ENCODE measurements around the gene CCDC116.

CCDC116 gene

GRCh38 chr22:21682385-21683175 lies 50.0 kb downstream of the CCDC116 start:
- no peak for TF ChIP-seq SIN3A (IDR thresholded peaks at IDR 0.05; ENCODE audit: borderline replicate concordance, insufficient read depth, low read length)
- no peak for TF ChIP-seq TAF1 (IDR thresholded peaks at IDR 0.05; ENCODE audit: borderline replicate concordance, insufficient read depth, low read length)
- no peak for TF ChIP-seq POLR2AphosphoS5 (IDR thresholded peaks at IDR 0.05; ENCODE audit: low read depth, low read length)
- TF ChIP-seq REST (IDR thresholded peaks at IDR 0.05; ENCODE audit: insufficient read depth in 1 of 2, low read depth in 2 of 2, low read length in 2 of 2), result no peak
- no peak for TF ChIP-seq FOXP2 (optimal IDR thresholded peaks at IDR 0.05; ENCODE audit: borderline replicate concordance, extremely low read depth, extremely low read length, insufficient read depth)

GRCh38 chr22:21683401-21683811 lies 50.8 kb downstream of the CCDC116 start:
- no peak for TF ChIP-seq TAF1 (IDR thresholded peaks at IDR 0.05; ENCODE audit: borderline replicate concordance, insufficient read depth, low read length)
- TF ChIP-seq POLR2AphosphoS5 (IDR thresholded peaks at IDR 0.05; ENCODE audit: low read depth, low read length), result no peak
- TF ChIP-seq REST (IDR thresholded peaks at IDR 0.05; ENCODE audit: insufficient read depth in 1 of 2, low read depth in 2 of 2, low read length in 2 of 2), result no peak
- no peak for TF ChIP-seq SIN3A (IDR thresholded peaks at IDR 0.05; ENCODE audit: borderline replicate concordance, insufficient read depth, low read length)
- TF ChIP-seq FOXP2 (optimal IDR thresholded peaks at IDR 0.05; ENCODE audit: borderline replicate concordance, extremely low read depth, extremely low read length, insufficient read depth), result no peak

- no peak for TF ChIP-seq POLR2AphosphoS5 (IDR thresholded peaks at IDR 0.05; ENCODE audit: low read depth, low read length)
- no peak for TF ChIP-seq FOXP2 (optimal IDR thresholded peaks at IDR 0.05; ENCODE audit: borderline replicate concordance, extremely low read depth, extremely low read length, insufficient read depth)
- no peak for TF ChIP-seq TAF1 (IDR thresholded peaks at IDR 0.05; ENCODE audit: borderline replicate concordance, insufficient read depth, low read length)
- TF ChIP-seq REST (IDR thresholded peaks at IDR 0.05; ENCODE audit: insufficient read depth in 1 of 2, low read depth in 2 of 2, low read length in 2 of 2), result no peak
Measured at GRCh38 chr22:21684492-21685163, 52.1 kb downstream of the CCDC116 start.

GRCh38 chr22:21685164-21685513 lies 52.6 kb downstream of the CCDC116 start:
- TF ChIP-seq FOXP2 (optimal IDR thresholded peaks at IDR 0.05; ENCODE audit: borderline replicate concordance, extremely low read depth, extremely low read length, insufficient read depth), result no peak
- TF ChIP-seq TAF1 (IDR thresholded peaks at IDR 0.05; ENCODE audit: borderline replicate concordance, insufficient read depth, low read length), result no peak
- no peak for TF ChIP-seq REST (IDR thresholded peaks at IDR 0.05; ENCODE audit: insufficient read depth in 1 of 2, low read depth in 2 of 2, low read length in 2 of 2)
- no peak for TF ChIP-seq SIN3A (IDR thresholded peaks at IDR 0.05; ENCODE audit: borderline replicate concordance, insufficient read depth, low read length)
- no peak for TF ChIP-seq POLR2AphosphoS5 (IDR thresholded peaks at IDR 0.05; ENCODE audit: low read depth, low read length)
